Activated naive CD8-positive, alpha-beta T cell (primary cell): Measurements from ENCODE around the gene ARMC8.

ENCODE experiments used
- H3K27ac Mint-ChIP-seq: one replicate; pipeline ENCODE4 v1.8.0; 2021; ENCODE audit warnings: mixed read lengths
- H3K27me3 Mint-ChIP-seq: one replicate; pipeline ENCODE4 v1.8.0; 2021; ENCODE audit warnings: mixed read lengths
- H3K36me3 Mint-ChIP-seq: one replicate; pipeline ENCODE4 v1.8.0; 2021; ENCODE audit warnings: mixed read lengths
- H3K4me1 Mint-ChIP-seq: one replicate; pipeline ENCODE4 v1.8.0; 2021; ENCODE audit warnings: low read depth, mixed read lengths
- H3K4me3 Mint-ChIP-seq: one replicate; pipeline ENCODE4 v1.8.0; 2021; ENCODE audit warnings: mild to moderate bottlenecking, mixed read lengths
- H3K9me3 Mint-ChIP-seq: one replicate; pipeline ENCODE4 v1.8.0; 2021; ENCODE audit warnings: low read depth, mixed read lengths

Gene ARMC8

DNA sequence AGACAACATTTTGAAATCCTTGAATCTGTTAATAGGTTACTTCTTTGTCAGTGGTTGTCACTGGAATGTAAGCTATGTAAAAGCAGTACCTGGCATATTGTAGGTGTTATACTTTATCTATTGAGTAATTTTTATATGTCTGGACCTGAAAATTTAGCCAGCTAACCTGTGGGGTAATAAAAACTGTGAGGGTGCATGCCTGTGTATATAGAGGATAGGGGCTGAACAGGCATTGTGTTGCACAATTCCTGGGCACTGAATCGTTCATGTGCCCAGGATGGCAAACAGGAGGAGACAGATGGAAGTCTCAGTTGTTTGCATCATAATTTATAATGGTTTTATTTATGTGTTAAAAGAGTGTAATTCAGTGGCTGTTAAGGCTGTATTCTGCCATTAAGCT lies 67.1 kb downstream of the ARMC8 start:
- Mint-ChIP-seq H3K27ac (no peak overlapping the region), H3K4me1 (no peaks in the 10 kb centered on the region), H3K4me3 (no peak overlapping the region), H3K36me3 (peaks cover 11% of the 10 kb centered on the region), H3K9me3 (no peaks in the 10 kb centered on the region), H3K27me3 (no peaks in the 10 kb centered on the region)

DNA sequence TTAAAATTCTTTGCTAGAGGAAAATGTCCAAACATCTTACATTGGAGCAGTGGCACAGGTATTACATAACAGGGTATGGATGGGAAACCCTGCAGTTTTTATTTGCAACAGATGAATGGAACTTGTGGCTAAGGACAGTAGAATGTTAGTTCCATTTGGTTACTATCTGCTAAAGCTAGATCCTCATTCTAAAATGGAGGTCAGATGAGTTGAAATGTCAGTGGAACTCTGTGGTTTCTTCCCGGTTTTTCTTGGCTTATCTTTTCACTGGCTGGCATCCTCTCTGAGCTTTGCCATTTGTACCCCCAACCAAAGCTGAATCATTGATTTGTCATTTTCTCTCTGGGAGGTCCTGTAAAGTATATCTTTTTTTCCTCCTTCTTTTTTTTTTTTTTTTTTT lies 68.9 kb downstream of the ARMC8 start:
- H3K4me3 Mint-ChIP-seq: no peak overlapping the region
- no peaks in the 10 kb centered on the region for H3K27me3 Mint-ChIP-seq
- H3K4me1 Mint-ChIP-seq: no peaks in the 10 kb centered on the region
- H3K27ac Mint-ChIP-seq: no peak overlapping the region
- H3K36me3 Mint-ChIP-seq: peaks cover 12% of the 10 kb centered on the region
- no peaks in the 10 kb centered on the region for H3K9me3 Mint-ChIP-seq

DNA sequence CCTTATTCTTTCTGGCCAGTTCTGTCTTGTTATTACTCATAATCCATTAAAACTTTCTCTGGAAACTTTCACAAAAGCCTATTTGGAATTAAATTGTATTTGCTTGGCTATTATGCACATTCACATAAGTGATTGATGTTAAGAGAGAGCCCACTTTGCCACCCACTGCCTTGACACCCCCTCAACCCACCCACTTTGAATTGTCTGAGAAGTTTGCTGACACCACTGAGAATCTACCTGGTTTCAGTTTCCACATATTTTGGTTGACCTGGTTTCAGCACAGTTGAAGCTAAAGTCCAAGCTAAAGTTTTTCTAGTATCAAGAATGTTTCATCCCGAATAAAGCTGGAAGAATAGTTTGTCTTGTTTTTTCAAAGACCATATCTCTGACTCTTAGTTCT lies 70.9 kb downstream of the ARMC8 start:
- peaks cover 12% of the 10 kb centered on the region for H3K36me3 Mint-ChIP-seq
- no peaks in the 10 kb centered on the region for H3K9me3 Mint-ChIP-seq
- no peak overlapping the region for H3K27ac Mint-ChIP-seq
- no peak overlapping the region for H3K4me3 Mint-ChIP-seq
- no peaks in the 10 kb centered on the region for H3K27me3 Mint-ChIP-seq
- H3K4me1 Mint-ChIP-seq: no peaks in the 10 kb centered on the region

DNA sequence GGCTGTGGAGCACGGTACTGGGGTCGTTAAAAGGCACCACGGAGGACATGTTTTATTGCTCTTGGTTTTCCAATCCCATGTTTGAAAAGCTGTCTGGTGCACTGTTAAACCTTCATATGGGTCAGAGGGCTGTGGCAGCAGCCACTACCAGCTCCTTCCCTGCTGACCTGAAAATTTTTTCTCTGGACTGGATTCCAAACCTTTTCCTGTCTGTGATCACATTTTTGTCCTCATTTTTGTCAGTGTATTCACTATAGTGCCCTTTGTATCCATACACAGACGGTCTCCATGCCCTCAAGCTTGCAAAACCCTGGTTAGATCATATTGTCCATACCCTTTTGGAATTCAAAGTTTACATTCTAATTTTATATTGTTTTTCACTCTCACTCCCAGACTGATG lies 72.0 kb downstream of the ARMC8 start:
- H3K27ac Mint-ChIP-seq: no peak overlapping the region
- no peaks in the 10 kb centered on the region for H3K4me1 Mint-ChIP-seq
- no peaks in the 10 kb centered on the region for H3K27me3 Mint-ChIP-seq
- H3K4me3 Mint-ChIP-seq: no peak overlapping the region
- no peaks in the 10 kb centered on the region for H3K9me3 Mint-ChIP-seq
- peaks cover 13% of the 10 kb centered on the region for H3K36me3 Mint-ChIP-seq

DNA sequence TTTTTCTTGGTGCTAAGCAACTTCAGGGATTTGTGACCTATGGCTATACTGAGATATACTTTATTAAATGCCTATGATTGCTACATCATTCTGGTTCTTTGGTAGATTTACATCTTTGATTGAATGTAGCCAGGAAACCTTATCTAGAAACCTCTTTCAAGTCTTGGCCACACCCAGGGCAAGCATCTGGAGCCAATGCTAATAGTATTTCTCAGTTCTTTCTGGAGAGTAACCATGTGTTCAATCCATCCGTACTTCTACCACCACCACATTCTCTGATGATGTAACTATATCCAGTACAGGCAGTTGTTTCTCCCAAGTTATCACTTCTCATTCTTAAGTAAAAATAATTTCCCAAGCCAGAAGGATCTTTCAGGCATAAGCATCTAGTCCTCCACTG lies 73.5 kb downstream of the ARMC8 start:
- Mint-ChIP-seq H3K36me3 (peaks cover 13% of the 10 kb centered on the region), H3K27me3 (no peaks in the 10 kb centered on the region), H3K9me3 (no peaks in the 10 kb centered on the region), H3K4me1 (no peaks in the 10 kb centered on the region), H3K27ac (no peak overlapping the region), H3K4me3 (no peak overlapping the region)

DNA sequence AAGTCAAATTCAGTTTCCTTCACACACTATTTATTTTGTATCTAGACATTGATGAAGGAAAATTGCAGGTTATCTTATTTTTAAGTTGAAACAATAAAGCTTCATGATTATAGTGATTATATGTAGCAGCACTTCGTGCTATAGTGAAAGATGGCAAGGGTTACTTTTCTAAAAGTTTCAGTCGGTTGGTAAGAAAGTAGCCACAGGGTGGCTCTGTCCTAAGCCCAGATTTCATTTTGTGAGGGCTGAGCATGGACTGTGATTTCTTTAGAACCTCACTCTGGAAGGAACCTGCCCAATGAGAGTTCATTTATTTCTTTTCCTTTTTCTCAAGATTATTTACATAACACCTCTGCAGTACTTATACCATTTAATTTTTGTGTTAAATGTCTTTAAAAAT lies 76.0 kb downstream of the ARMC8 start:
- no peak overlapping the region for H3K27ac Mint-ChIP-seq
- no peaks in the 10 kb centered on the region for H3K4me1 Mint-ChIP-seq
- H3K9me3 Mint-ChIP-seq: no peaks in the 10 kb centered on the region
- peaks cover 11% of the 10 kb centered on the region for H3K36me3 Mint-ChIP-seq
- H3K4me3 Mint-ChIP-seq: no peak overlapping the region
- H3K27me3 Mint-ChIP-seq: no peaks in the 10 kb centered on the region

DNA sequence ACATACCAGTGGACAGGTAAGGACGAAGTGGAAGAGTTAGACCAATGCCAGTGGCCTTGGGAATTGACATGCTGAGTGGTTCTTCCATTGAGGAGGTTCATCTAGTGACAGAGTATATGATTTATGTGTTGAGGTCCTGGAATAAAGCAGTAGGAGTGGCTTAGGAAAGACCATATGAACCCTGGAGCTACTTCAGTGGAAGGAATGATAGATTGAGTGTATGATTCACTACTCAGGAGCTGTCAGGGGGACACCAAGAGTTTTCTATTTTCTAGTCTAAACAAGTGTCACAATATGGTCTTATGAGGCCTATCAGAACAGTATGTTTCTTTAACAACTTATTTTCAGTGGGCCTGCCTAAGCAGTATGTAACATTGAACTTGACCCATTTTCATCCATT lies 78.6 kb downstream of the ARMC8 start:
- no peak overlapping the region for H3K27ac Mint-ChIP-seq
- H3K4me1 Mint-ChIP-seq: no peaks in the 10 kb centered on the region
- no peaks in the 10 kb centered on the region for H3K27me3 Mint-ChIP-seq
- H3K4me3 Mint-ChIP-seq: no peak overlapping the region
- H3K36me3 Mint-ChIP-seq: peaks cover 10% of the 10 kb centered on the region
- no peaks in the 10 kb centered on the region for H3K9me3 Mint-ChIP-seq

DNA sequence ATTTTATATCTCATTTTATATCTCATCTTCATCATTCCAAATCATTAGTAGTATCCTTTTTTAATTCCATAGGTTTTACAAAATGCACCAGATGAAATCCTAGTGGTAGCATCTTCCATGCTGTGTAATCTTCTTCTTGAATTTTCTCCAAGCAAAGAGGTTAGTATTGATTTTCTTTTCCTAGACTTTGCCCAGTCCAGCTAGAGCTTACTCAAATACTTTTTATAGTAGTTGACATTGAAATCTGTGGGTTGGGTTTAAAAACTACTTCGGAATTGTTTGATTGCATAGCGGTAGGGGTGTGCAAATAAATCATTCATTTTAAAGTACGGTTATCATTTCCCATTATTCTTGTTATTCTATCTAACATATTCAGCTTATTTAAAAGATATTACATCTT lies 80.0 kb downstream of the ARMC8 start:
- H3K36me3 Mint-ChIP-seq: peaks cover 13% of the 10 kb centered on the region
- no peak overlapping the region for H3K27ac Mint-ChIP-seq
- no peak overlapping the region for H3K4me3 Mint-ChIP-seq
- H3K4me1 Mint-ChIP-seq: peaks cover 2% of the 10 kb centered on the region
- H3K27me3 Mint-ChIP-seq: no peaks in the 10 kb centered on the region
- H3K9me3 Mint-ChIP-seq: no peaks in the 10 kb centered on the region

DNA sequence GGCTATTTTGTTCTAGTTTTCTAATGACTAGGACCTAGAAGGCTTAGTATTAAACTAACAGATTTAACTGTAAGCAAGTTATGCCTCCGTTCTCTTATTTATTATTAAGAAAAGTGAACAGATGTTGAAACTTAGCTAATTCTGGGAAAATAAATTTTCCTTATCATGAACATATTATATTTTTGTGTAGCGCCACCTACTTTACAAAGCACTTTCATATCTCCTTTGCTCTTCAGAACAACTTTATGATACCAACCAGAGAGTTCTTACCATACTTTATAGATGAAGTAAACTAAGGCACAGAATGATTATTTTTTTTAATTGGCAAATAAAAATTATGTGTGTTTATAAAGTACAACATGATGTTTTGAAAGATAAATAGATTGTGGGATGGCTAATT lies 83.1 kb downstream of the ARMC8 start:
- H3K27ac Mint-ChIP-seq: no peak overlapping the region
- H3K4me1 Mint-ChIP-seq: peaks cover 2% of the 10 kb centered on the region
- no peaks in the 10 kb centered on the region for H3K27me3 Mint-ChIP-seq
- H3K36me3 Mint-ChIP-seq: peaks cover 18% of the 10 kb centered on the region
- H3K4me3 Mint-ChIP-seq: no peak overlapping the region
- H3K9me3 Mint-ChIP-seq: no peaks in the 10 kb centered on the region

DNA sequence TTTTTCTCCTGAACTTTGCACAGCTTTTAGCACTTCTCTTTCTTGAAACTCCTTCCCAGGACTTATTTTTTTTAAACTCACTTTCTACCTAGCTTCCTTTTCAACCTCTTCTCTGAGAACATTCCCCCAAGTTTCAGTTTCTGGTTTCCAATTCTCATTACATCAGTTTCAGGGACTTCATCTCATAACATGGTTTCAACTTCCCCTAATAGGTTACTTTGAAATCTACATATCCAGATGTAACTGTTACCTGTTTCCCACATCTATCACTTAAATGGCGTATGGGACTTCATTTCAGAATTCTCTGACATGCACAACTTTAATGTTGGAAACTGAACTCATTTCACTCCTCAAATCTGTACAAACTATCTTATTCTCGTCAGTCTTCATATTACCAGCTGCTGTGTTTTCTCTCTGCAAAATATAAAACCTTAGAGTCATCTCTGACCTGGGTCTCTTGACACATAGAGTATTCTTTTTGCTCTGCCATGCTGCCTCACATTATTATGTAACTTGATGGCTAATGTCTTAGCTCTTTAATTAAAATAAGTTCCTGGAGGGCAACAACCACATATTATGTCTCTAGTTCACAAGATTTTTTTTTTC lies 84.2 kb downstream of the ARMC8 start:
- Mint-ChIP-seq H3K9me3 (no peaks in the 10 kb centered on the region), H3K27ac (no peak overlapping the region), H3K36me3 (peaks cover 14% of the 10 kb centered on the region), H3K27me3 (no peaks in the 10 kb centered on the region), H3K4me1 (peaks cover 2% of the 10 kb centered on the region), H3K4me3 (no peak overlapping the region)

DNA sequence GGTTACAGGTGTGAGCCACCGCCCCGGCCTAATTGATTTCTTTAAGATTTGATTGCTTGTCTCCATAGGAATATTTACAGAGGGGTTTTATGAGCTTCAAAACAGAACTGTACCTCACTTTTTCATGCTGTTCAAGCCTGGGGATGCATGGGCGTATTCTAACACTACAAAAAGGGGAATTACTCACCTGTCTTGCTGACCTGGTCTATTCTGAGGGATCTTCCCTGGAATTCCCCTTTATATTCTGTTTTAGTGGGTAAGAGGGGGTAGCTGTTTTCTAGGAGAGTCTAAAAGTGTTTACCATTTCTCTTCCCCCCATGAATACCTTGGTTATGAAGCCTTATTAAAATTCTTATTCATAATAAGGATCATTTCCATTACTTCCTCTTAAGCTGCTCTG lies 94.5 kb downstream of the ARMC8 start:
- Mint-ChIP-seq H3K27ac (peak overlapping the region; percentile 37), H3K36me3 (peaks cover 8% of the 10 kb centered on the region), H3K27me3 (no peaks in the 10 kb centered on the region), H3K4me1 (no peaks in the 10 kb centered on the region), H3K9me3 (no peaks in the 10 kb centered on the region), H3K4me3 (no peak overlapping the region)

DNA sequence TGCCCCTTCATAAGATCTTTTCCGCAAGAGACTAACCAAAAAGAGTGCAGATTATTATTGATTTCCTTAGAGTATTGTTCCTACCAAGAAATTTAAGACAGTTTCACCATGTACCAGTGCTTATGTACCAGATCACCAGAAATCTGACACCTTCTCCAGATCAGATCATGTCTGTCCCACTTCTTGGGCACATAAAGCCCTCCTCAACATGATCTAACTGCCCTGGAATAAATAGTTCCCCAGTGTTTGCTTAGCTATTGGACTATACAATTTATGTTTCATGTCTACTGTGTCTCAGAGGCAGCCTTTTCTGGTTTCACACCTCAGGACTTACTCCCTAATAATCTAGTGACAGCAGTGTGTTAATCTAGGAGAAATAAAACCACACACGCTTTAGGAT lies 95.7 kb downstream of the ARMC8 start:
- no peaks in the 10 kb centered on the region for H3K4me1 Mint-ChIP-seq
- no peaks in the 10 kb centered on the region for H3K9me3 Mint-ChIP-seq
- no peak overlapping the region for H3K27ac Mint-ChIP-seq
- peaks cover 8% of the 10 kb centered on the region for H3K36me3 Mint-ChIP-seq
- H3K4me3 Mint-ChIP-seq: no peak overlapping the region
- H3K27me3 Mint-ChIP-seq: no peaks in the 10 kb centered on the region

DNA sequence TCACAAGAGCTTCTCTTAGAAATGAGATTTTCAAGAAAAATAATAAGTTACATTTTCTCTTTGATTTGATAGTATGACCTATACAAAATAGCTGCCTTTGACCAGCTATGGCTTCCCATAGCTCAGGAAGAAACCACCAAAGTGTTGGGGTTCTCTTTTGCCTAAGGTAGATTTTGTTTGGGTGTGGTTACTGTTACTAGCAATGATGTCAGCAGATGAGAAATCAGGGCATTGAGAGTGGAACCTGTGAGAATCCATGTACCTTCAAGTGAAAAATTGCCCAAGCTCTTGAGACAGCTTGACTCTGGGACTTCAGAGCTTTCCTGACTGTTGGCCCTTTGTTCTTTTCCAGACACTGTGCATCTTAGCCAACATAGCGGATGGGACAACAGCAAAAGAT lies 97.0 kb downstream of the ARMC8 start:
- Mint-ChIP-seq H3K27me3 (no peaks in the 10 kb centered on the region), H3K9me3 (no peaks in the 10 kb centered on the region), H3K36me3 (peaks cover 8% of the 10 kb centered on the region), H3K4me3 (no peak overlapping the region), H3K27ac (no peak overlapping the region), H3K4me1 (no peaks in the 10 kb centered on the region)

DNA sequence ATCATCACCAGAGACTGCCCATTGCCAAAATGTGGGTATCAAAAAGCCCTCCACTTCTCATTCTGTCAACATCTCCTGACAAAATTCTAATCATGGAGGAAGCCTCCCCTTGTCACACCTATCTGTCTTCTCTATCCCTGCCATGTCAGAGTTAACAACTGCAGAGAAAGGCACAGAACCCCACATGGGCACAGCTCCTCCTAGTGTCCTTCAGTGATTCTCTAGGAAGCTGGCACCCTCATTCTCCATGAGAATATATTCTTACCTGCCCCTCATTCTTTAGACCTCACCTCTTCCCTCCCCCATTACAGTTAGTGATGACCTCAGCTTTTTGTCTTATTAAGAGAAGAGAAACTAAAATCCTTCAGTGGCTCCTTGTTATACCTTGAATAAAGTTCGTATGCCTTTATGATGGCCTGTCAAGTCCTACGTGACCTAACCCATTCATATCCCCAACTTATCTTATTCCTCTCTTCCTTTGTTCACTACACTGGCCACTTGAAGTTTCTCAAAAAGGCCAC lies 97.9 kb downstream of the ARMC8 start:
- Mint-ChIP-seq H3K4me3 (no peak overlapping the region), H3K36me3 (peaks cover 9% of the 10 kb centered on the region), H3K27ac (no peak overlapping the region), H3K9me3 (no peaks in the 10 kb centered on the region), H3K4me1 (no peaks in the 10 kb centered on the region), H3K27me3 (no peaks in the 10 kb centered on the region)

DNA sequence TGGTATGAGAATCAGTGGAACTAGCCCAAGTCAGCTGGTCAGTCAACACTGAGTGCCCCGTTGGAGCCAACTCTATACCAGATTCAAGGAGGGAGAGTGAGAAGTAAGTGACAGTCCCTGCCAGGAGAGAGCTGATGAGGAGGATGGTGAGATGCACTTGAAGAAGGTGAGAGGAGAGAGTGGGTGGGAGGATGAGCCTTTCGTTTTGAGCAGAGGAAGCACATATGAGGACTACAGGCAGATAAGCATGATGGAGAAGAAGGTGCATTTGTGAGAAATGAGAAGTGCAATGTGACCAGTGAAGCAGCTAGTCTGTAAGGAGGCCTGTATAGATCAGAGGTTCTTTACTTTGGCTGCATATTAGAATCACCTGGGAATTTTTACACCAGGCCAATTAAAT lies 102.2 kb downstream of the ARMC8 start:
- H3K27ac Mint-ChIP-seq: no peak overlapping the region

DNA sequence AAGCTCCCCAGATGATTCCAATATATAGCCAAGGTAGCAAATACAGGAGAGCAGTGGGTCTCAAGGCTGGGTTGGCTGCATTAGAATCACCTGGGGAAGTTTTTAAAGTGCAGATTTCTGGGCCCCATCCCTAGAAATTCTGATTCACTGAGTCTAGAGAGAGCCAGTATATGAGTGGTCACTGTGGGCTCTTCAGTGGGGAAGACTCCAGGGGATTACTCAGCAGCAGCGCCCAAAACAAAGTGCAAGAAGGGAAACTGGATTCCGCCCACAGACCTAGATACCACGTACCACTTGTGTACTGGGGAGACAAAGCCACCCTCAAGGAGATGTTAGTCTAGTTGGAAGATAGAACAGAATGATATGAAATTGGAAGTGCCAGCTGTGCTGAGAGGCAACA lies 102.6 kb downstream of the ARMC8 start:
- Mint-ChIP-seq H3K4me3 (no peak overlapping the region), H3K4me1 (no peaks in the 10 kb centered on the region), H3K27ac (peak overlapping the region; percentile 58), H3K27me3 (no peaks in the 10 kb centered on the region), H3K9me3 (no peaks in the 10 kb centered on the region), H3K36me3 (peaks cover 13% of the 10 kb centered on the region)

More for the DNA sequence above, 102.2 kb downstream of the ARMC8 start:
- Mint-ChIP-seq H3K27me3 (no peaks in the 10 kb centered on the region), H3K36me3 (peaks cover 13% of the 10 kb centered on the region), H3K9me3 (no peaks in the 10 kb centered on the region), H3K4me3 (no peak overlapping the region), H3K4me1 (no peaks in the 10 kb centered on the region)
